ENCODE results near the gene SERPING1.

Gene SERPING1

GRCh38 chr11:57635246-57635645 lies 37.8 kb downstream of the SERPING1 start:
- DNase-seq, result no peak

- peak; percentile 86 for DNase-seq
Measured at GRCh38 chr11:57637626-57638004, 40.1 kb downstream of the SERPING1 start.

GRCh38 chr11:57638005-57638781 lies 40.7 kb downstream of the SERPING1 start:
- DNase-seq, result peak; percentile 78

GRCh38 chr11:57638811-57639320 lies 41.4 kb downstream of the SERPING1 start:
- no peak for DNase-seq

- DNase-seq, result peak; percentile 83
Measured at GRCh38 chr11:57639321-57640067, 42.0 kb downstream of the SERPING1 start.

GRCh38 chr11:57640068-57640800 lies 42.7 kb downstream of the SERPING1 start:
- no peak for DNase-seq

GRCh38 chr11:57641011-57641807 lies 43.7 kb downstream of the SERPING1 start:
- DNase-seq, result no peak

- DNase-seq, result no peak
Measured at GRCh38 chr11:57643802-57644201, 46.3 kb downstream of the SERPING1 start.

- DNase-seq, result peak; percentile 66
Measured at GRCh38 chr11:57644748-57645688, 47.5 kb downstream of the SERPING1 start.

- no peak for DNase-seq
Measured at GRCh38 chr11:57645689-57646085, 48.2 kb downstream of the SERPING1 start.

- DNase-seq, result no peak
Measured at GRCh38 chr11:57646194-57646798, 48.8 kb downstream of the SERPING1 start.

GRCh38 chr11:57646799-57647303 lies 49.4 kb downstream of the SERPING1 start:
- DNase-seq, result peak; percentile 57

GRCh38 chr11:57647372-57647771 lies 49.9 kb downstream of the SERPING1 start:
- no peak for DNase-seq

- peak; percentile 61 for DNase-seq
Measured at GRCh38 chr11:57647960-57648800, 50.7 kb downstream of the SERPING1 start.

GRCh38 chr11:57648801-57649735 lies 51.6 kb downstream of the SERPING1 start:
- DNase-seq, result peak; percentile 50

GRCh38 chr11:57649826-57650738 lies 52.6 kb downstream of the SERPING1 start, which contains the start of gene YPEL4:
TSS of gene YPEL4 (minus strand) at chr11:57649912. CDS start at chr11:57647107, 2,805 bp downstream.
- DNase-seq, result no peak

GRCh38 chr11:57650739-57651090 lies 53.2 kb downstream of the SERPING1 start:
- no peak for DNase-seq
